Omental fat pad (tissue), 4 donors: ENCODE results near the gene DNAH9. TPM values are rescaled to one million over a fixed set of nuclear protein-coding genes. Genes with fewer than 3 reads are reported as not detected.
"Not testable (repeated sequence)": the region's sequence is repeated elsewhere in the genome, so short reads cannot be mapped to it uniquely, and the experiment has no call there.

Experiments used
- ATAC-seq: fragments of 150-250 bp; one replicate; pipeline ENCODE4 v1.9.1; 2016; ENCODE audit warnings: mild to moderate bottlenecking, moderate library complexity; ENCODE audit not compliant: low FRiP score
- DNase-seq: peaks from one replicate; pipeline ENCODE4 v3.0.0-alpha.2; 2019; ENCODE audit warnings: low spot score
- total RNA-seq, 4 donors: library from RNA; depleted of rRNA; stranded (reverse); fragments of >200 nt; gene quantifications; one replicate each; pipeline ENCODE4 v1.1.0, GENCODE V29; 2016
- TF ChIP-seq, protein P1 (sequence below), 3 donors: fragments of 450-650 bp; IDR thresholded peaks; one replicate each; pipeline ENCODE4 v1.5.1; 2016 to 2017; ENCODE audit warnings: antibody characterized with exemption in 3 of 3, mild to moderate bottlenecking in 3 of 3, moderate library complexity in 2 of 3

Gene DNAH9
- total RNA-seq, 4 donors from 2014 or later = 0.72 to 6.0 (median 3.1) TPM

DNA sequence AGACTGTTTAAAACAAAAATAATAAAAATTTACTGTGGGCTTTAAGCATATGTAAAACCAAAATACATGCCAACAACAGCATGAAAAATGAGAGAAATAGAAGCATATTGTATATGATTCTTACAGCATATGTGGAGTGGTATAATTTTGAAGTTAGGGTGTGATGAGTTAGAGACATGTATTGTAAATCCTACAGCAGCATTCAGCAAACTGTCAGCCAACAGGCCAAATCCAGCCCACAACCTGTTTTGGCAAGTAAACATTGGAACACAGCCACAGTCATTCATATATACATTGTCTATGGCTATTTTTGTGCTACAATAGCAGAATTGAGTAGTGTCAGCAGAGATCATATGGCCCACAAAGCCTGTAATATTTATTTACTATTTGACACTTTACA is 356.7 kb downstream of the DNAH9 start:
- DNase-seq (no peak), ATAC-seq (no peak)
- TF ChIP-seq, protein P1, sequence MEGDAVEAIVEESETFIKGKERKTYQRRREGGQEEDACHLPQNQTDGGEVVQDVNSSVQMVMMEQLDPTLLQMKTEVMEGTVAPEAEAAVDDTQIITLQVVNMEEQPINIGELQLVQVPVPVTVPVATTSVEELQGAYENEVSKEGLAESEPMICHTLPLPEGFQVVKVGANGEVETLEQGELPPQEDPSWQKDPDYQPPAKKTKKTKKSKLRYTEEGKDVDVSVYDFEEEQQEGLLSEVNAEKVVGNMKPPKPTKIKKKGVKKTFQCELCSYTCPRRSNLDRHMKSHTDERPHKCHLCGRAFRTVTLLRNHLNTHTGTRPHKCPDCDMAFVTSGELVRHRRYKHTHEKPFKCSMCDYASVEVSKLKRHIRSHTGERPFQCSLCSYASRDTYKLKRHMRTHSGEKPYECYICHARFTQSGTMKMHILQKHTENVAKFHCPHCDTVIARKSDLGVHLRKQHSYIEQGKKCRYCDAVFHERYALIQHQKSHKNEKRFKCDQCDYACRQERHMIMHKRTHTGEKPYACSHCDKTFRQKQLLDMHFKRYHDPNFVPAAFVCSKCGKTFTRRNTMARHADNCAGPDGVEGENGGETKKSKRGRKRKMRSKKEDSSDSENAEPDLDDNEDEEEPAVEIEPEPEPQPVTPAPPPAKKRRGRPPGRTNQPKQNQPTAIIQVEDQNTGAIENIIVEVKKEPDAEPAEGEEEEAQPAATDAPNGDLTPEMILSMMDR (IDR thresholded peaks at IDR 0.05) = no peak

DNA sequence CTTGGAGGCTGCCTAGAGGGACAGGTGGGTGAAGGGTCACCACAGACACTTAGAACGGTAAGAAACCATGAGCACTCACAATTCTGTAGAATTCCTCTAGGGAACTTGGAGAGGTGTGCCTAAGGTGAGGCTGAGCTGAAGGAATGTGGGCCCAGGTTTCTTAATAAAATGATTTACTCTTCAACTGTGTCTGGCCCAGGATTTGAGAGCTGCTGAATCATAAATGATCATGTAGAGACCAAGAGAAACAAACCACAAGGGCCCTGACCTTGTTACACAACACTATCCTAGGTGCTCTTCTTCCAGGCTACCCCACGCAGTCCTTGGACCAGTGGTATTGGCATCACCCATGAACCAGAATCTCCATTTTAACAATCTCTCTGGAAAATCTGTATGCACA is 371.3 kb downstream of the DNAH9 start:
- ATAC-seq (no peak), DNase-seq (no peak)
- TF ChIP-seq, protein P1 (IDR thresholded peaks at IDR 0.05) = no peak

- ATAC-seq, DNase-seq: not testable (repeated sequence)
These were observed 374.5 kb downstream of the DNAH9 start for GRCh38 chr17:11972741-11973140.

DNA sequence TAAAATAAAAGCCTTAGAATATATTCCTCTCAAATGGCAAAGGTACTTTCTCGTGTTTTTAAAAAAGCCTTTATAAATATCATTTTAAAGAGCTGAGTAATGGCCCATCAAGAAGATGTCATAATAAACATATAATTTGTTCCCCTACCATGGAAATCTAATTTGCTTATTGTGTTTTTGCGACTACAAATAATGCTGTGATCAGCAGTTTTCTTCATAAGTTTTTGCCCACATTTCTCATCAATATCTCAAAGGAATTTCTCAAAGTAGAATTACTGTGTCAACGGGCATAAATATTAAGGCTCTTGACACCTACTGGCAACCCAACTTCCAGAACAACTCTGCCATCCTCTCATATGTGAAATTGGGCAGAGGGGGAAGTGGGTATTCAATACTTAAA is 381.5 kb downstream of the DNAH9 start:
- no peak for ATAC-seq
- TF ChIP-seq, protein P1 (IDR thresholded peaks at IDR 0.05) = no peak

GRCh38 chr17:11980813-11981212 is 382.5 kb downstream of the DNAH9 start:
- no peak for ATAC-seq

More for the DNA sequence above, 381.5 kb downstream of the DNAH9 start:
- no peak for DNase-seq

DNA sequence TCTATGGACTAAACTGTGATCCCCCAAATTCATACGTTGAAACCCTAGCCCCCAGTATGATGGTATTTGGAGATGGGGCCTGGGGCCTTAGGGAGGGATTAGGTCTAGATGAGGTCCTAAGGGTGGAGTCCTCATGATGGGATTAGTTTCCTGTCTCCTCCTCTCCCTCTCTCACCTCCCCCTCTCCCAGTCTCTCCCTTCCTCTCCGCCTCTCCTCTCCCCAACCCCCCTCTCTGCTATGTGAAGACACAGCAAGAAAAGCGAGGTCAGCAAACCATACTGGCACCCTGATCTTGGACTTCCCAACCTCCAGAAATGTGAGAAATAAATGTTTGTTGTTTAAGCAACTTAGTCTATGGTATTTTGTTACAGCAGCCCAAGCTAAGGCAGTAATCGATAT is 383.6 kb downstream of the DNAH9 start:
- ATAC-seq = no peak
- DNase-seq = no peak
- TF ChIP-seq, protein P1 (IDR thresholded peaks at IDR 0.05) = no peak

More at GRCh38 chr17:11980813-11981212, 382.5 kb downstream of the DNAH9 start:
- TF ChIP-seq, protein P1 (IDR thresholded peaks at IDR 0.05) = no peak
- no peak for DNase-seq

GRCh38 chr17:11986179-11986941 is 388.1 kb downstream of the DNAH9 start:
- no peak for ATAC-seq
- TF ChIP-seq, protein P1 (IDR thresholded peaks at IDR 0.05) = no peak
- no peak for DNase-seq
